SIG-M5 treated with dmso at 0.1 percent for 504 hours (cell line): Measurements from ENCODE around the gene SLF2.
A peak's percentile ranks its signal among the peaks of the same experiment; 100 is the strongest.

Experiments
- DNase-seq: peaks from one replicate; lab custom pipeline; 2025; ENCODE audit not compliant: unreplicated experiment; lab: John Stamatoyannopoulos, UW

SLF2 gene

DNA sequence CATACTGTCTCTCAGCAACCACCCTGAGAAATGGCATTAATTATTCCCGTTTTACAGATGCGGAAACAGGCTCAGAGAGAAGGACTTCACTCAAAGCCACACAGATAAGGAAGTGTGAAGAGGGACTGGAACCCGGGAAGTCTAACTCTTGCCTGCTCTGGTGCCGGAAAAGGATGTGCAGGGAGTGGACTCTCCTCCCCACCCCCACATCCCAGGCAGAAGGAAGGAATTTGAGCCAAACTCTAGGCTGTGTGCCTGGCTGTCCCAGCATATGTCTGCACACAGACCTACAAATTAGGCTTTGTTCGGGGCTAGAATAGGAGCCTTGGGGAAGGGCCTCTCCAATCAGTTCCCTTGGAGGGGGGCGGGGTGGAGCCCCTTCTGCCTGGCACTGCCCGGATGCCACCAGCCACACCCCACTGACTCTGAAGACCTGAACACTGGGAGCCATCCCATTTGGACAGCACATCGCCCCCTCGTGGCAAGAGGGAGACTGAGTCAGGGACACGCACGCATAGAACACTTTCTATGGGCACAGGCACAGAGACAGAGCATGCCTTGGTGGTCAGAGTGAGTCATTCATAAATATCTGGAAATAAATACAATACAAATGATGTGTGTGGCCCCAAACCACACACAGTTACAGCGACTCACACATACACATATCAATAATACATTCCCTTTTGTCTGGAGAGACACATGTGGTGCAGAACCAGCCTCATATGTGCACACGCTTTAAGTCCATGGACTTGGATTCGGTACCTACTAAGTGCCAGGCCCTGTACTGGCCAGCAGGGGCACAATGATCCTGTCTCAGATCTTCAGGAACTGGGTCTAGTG is 100.0 kb downstream of the SLF2 start:
- peak; percentile 83 for DNase-seq

DNA sequence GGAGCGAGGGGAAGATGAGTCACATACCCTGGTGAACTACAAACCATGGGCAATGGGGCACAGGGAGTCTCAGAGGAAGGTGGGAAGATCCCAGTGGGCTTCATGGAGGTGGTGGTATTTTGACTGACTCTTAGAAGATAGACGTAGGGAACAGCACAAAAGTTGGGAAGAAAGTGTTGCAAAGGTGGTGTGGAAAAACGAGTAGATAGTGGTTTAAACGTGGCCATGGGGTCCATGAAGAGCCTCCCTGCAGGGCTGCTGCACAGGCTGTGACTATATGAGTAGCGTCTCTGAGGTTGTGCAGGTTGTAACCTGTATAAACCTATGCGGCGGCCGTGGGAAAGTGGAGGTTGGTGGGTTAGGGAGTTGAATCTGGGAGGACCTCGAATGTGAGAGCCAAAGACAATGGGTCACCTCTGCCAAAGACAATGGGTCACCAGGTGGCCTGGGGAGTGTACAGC is 100.6 kb downstream of the SLF2 start:
- DNase-seq = no peak

DNA sequence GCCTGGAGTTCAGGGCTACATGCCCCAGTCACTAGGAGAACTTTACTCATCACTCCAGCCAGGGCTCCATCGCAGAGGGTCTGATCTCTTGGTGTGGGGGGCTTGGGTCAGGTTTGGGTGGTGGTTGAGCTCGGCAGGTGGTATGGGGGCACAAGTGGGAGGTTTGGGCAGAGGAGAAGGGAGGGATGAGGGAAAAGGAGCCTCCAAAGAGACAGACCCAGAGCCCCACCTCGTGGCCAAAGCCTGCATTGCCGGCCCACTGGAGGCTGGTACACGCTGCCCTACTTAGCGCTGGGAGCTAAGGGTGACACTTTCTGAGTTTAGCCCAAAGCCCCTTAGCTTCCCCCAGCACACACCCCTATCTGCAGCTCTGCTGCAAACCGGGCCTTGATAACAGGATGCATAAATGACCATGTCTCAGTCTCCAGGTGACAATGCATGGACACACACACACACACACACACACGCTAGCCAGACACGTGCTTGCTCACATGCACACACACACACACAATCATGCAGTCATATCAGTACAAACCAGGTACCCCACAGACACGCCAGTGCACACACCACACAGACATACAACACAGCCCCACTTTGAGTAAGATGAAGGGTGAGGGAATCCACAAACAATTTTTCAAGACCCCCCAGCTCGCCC is 101.6 kb downstream of the SLF2 start:
- peak; percentile 35 for DNase-seq
